Panc1 (cell line): ENCODE measurements around the gene P2RY8. TPM values are rescaled to one million over a fixed set of nuclear protein-coding genes. Genes with fewer than 3 reads are reported as not detected.

Experiments
- ATAC-seq: fragments of 200-7000 bp; cut with Tn5 transposase; 2 replicates; pipeline ENCODE4 v1.9.1; 2020; ENCODE audit warnings: mild to moderate bottlenecking, moderate library complexity
- BruUV-seq: library from RNA; stranded (reverse); fragments of 400-500 nt; replicated peaks from 2 replicates; lab custom pipeline; 2021; lab: Mats Ljungman, UMichigan
- CTCF ChIA-PET: fragments of 300-600 bp; sonication (Branson Sonifier 250); formaldehyde crosslinking; loops from one replicate; lab custom pipeline; 2022; ENCODE audit warnings: antibody characterized with exemption; lab: Charles Lee
- POLR2A ChIA-PET: fragments of 300-600 bp; sonication (Branson Sonifier 250); formaldehyde crosslinking; loops from one replicate; lab custom pipeline; 2022; ENCODE audit warnings: antibody characterized with exemption; lab: Charles Lee
- DNase-seq: peaks from one replicate; pipeline ENCODE4 v3.0.0-alpha.2; 2010; ENCODE audit warnings: low read depth, low spot score
- H3K27ac ChIP-seq: 2 replicates; pipeline ENCODE4 v1.5.1; 2011; ENCODE audit warnings: mild to moderate bottlenecking, low read length, inconsistent platforms
- H3K27me3 ChIP-seq: fragments of 200-500 bp; sonication (Bioruptor generic); 2 replicates; pipeline ENCODE4 v1.6.0; 2014; ENCODE audit warnings: low read length, inconsistent platforms; ENCODE audit not compliant: control insufficient read depth, insufficient read depth
- H3K36me3 ChIP-seq: fragments of 200-500 bp; sonication (Bioruptor generic); 2 replicates; pipeline ENCODE4 v1.5.1; 2014; ENCODE audit warnings: inconsistent platforms, mild to moderate bottlenecking, low read length, moderate library complexity; ENCODE audit not compliant: control insufficient read depth, insufficient read depth
- H3K4me1 ChIP-seq: 2 replicates; pipeline ENCODE4 v1.5.1; 2011; ENCODE audit warnings: inconsistent platforms, mild to moderate bottlenecking, low read length, moderate library complexity; ENCODE audit not compliant: control insufficient read depth, insufficient read depth
- H3K4me3 ChIP-seq, 2 experiments: 2 replicates each; pipeline ENCODE4 v1.5.1; 2011 to 2012; ENCODE audit warnings: low read depth in 2 of 2, low read length in 2 of 2, mild to moderate bottlenecking in 2 of 2, inconsistent platforms in 1 of 2, moderate library complexity in 1 of 2
- H3K9me3 ChIP-seq: fragments of 200-500 bp; sonication (Bioruptor generic); 2 replicates; pipeline ENCODE4 v1.5.1; 2014; ENCODE audit warnings: low read depth, mild to moderate bottlenecking, inconsistent platforms, low read length, moderate library complexity; ENCODE audit not compliant: control insufficient read depth, insufficient read depth
- CTCF ChIP-seq: fragments of 450-650 bp; IDR thresholded peaks from 2 replicates; pipeline ENCODE4 v1.5.1; 2017; ENCODE audit warnings: mild to moderate bottlenecking
- POLR2AphosphoS5 ChIP-seq: IDR thresholded peaks from 2 replicates; pipeline ENCODE4 v1.6.1; 2012; ENCODE audit warnings: mild to moderate bottlenecking, low read depth, low read length, moderate library complexity
- REST ChIP-seq, 2 experiments: IDR thresholded peaks; 2 replicates each; pipeline ENCODE4 v1.6.1; 2011 to 2012; ENCODE audit warnings: low read depth in 2 of 2, control low read depth in 1 of 2, low read length in 1 of 2, mild to moderate bottlenecking in 1 of 2, moderate library complexity in 1 of 2; ENCODE audit not compliant: insufficient read depth in 1 of 2
- SIN3A ChIP-seq: IDR thresholded peaks from 2 replicates; pipeline ENCODE4 v1.6.1; 2012; ENCODE audit warnings: low read depth, mild to moderate bottlenecking, low read length, moderate library complexity, borderline replicate concordance; ENCODE audit not compliant: insufficient read depth
- TCF7L2 ChIP-seq: IDR thresholded peaks from 2 replicates; pipeline ENCODE4 v1.6.1; 2011; ENCODE audit warnings: mild to moderate bottlenecking, low read depth, low read length, inconsistent platforms
- in situ Hi-C: cut with HindIII; loops from 2 replicates; pipeline ENCODE4 v1.10.0; 2016; ENCODE audit warnings: low sequenced_read_pairs, low pct_unique_long_range_greater_than_20kb
- intact Hi-C: fragments of 100-400 bp; cut with micrococcal nuclease; formaldehyde crosslinking; loops from one replicate; pipeline ENCODE4 v1.10.0; 2022; ENCODE audit not compliant: unreplicated experiment
- total RNA-seq: library from RNA; stranded (reverse); gene quantifications from one replicate; pipeline ENCODE4 v1.2.1, GENCODE V29; 2021; ENCODE audit not compliant: unreplicated experiment

The P2RY8 gene
- total RNA-seq, 1 experiment from 2014 or later: 0.18 TPM

DNA sequence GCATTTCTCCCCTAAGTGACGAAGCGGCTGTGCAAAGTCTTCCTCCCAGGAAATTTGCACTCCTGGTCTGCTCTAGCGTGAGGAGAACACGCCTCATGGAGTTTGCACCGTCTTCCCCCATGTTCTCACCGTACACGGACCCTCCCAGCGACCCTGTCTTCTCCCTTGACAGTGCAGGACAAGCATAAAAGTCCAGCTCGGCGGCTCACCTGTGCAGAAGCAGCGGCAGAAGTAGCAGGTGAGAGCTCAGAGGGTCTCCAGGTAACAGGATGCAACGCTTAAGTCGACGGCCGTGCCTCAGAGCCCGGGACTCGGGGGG lies 314 bp downstream of the P2RY8 start:
- Histone ChIP-seq H3K27ac (no peak overlapping the region), H3K27me3 (no peaks in the 10 kb centered on the region), H3K4me1 (no peaks in the 10 kb centered on the region), H3K4me3 (no peak overlapping the region), H3K36me3 (no peaks in the 10 kb centered on the region), H3K9me3 (no peaks in the 10 kb centered on the region)
- ATAC-seq (no peak), DNase-seq (no peak)
- in situ Hi-C loops (no loop called here), intact Hi-C loops (no loop called here)
- CTCF ChIA-PET: no interaction called here
- BruUV-seq: no TSS peak
- POLR2A ChIA-PET: no interaction called here
- no peak for TF ChIP-seq TCF7L2
- no peak for TF ChIP-seq SIN3A
- TF ChIP-seq REST (IDR thresholded peaks at IDR 0.05; ENCODE audit: insufficient read depth in 1 of 2, low read depth in 2 of 2, low read length in 1 of 2): no peak
- no peak for TF ChIP-seq POLR2AphosphoS5
- no peak for TF ChIP-seq CTCF

GRCh38 chrX:1535241-1536041 lies 1.5 kb downstream of the P2RY8 start:
- no TSS peak for BruUV-seq
- no peaks in the 10 kb centered on the region for H3K9me3 ChIP-seq
- no peaks in the 10 kb centered on the region for H3K36me3 ChIP-seq
- in situ Hi-C loops: no loop called here
- H3K27me3 ChIP-seq: no peaks in the 10 kb centered on the region
- ChIA-PET CTCF (no interaction called here), POLR2A (no interaction called here)
- ATAC-seq (no peak), DNase-seq (no peak)
- TF ChIP-seq TCF7L2: no peak
- no peak for TF ChIP-seq CTCF
- no peak for TF ChIP-seq REST (IDR thresholded peaks at IDR 0.05; ENCODE audit: insufficient read depth in 1 of 2, low read depth in 2 of 2, low read length in 1 of 2)
- H3K4me1 ChIP-seq: no peaks in the 10 kb centered on the region
- no peak overlapping the region for H3K4me3 ChIP-seq
- intact Hi-C loops: no loop called here
- no peak overlapping the region for H3K27ac ChIP-seq
